Subcutaneous adipose tissue (tissue), 4 donors: ENCODE data around the gene AGER. TPM values are rescaled to one million over a fixed set of nuclear protein-coding genes. Genes with fewer than 3 reads are reported as not detected.

Source experiments
- total RNA-seq, 4 donors: library from RNA; depleted of rRNA; stranded (reverse); fragments of >200 nt; gene quantifications; one replicate each; pipeline ENCODE4 v1.1.0, GENCODE V29; 2016
- TF ChIP-seq, protein P1 (sequence below): fragments of 450-650 bp; IDR thresholded peaks from one replicate; pipeline ENCODE4 v1.5.1; 2016; ENCODE audit warnings: low read depth, mild to moderate bottlenecking, control low read depth, antibody characterized with exemption, moderate library complexity

Gene AGER
- total RNA-seq, result 1 to 10 TPM; 2.4 to 5.5 (median 2.8) TPM

DNA sequence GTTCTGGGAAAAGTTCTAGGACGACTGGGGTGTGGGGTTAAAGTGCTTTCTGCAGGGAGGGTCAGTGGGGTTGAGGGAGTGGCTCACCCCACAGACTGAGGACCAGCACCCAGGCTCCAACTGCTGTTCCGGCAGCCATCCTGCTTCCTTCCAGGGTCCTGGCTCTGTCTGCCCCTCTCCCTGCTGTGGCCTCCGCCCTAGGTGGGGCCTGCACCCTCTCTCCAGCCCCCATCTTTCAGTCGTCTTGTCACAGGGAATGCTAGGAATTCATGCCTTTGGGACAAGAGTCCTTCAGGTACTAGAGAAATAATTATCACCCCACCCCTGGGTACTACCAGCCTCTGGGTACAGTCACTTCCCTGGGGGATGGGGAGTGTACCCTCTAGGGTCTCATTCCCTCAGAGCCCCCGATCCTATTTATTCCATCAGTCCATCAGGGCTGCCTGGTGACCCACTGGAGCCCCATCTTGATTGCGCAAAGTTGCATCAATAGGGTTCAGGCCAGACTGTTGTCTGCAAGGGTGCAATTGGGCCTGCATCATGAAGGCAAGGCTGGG, at the start of gene AGER:
AGER (minus strand) TSS at position 170 of the 557 bp plus-strand sequence; CDS start at position 139, 31 bp downstream.
- TF ChIP-seq, protein P1, sequence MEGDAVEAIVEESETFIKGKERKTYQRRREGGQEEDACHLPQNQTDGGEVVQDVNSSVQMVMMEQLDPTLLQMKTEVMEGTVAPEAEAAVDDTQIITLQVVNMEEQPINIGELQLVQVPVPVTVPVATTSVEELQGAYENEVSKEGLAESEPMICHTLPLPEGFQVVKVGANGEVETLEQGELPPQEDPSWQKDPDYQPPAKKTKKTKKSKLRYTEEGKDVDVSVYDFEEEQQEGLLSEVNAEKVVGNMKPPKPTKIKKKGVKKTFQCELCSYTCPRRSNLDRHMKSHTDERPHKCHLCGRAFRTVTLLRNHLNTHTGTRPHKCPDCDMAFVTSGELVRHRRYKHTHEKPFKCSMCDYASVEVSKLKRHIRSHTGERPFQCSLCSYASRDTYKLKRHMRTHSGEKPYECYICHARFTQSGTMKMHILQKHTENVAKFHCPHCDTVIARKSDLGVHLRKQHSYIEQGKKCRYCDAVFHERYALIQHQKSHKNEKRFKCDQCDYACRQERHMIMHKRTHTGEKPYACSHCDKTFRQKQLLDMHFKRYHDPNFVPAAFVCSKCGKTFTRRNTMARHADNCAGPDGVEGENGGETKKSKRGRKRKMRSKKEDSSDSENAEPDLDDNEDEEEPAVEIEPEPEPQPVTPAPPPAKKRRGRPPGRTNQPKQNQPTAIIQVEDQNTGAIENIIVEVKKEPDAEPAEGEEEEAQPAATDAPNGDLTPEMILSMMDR, result no peak

DNA sequence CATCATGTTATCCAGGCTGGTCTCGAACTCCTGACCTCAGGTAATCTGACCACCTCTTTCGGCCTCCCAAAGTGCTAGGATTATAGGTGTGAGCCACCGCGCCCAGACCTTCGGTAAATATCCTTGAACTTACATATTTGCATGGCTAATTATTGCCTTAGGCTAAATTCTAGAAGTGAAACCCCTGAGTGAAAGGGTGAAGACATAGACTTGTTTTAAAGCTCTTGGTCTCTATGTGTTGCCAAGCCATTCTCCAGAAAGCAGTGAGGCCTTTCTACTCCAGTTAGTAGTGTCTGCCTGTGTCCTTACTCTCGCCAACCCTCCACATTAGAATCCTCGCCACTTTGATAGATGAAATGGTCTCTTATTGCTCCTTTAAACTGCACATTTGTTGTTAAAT, 42.4 kb upstream of the AGER start:
- TF ChIP-seq, protein P1, result no peak

DNA sequence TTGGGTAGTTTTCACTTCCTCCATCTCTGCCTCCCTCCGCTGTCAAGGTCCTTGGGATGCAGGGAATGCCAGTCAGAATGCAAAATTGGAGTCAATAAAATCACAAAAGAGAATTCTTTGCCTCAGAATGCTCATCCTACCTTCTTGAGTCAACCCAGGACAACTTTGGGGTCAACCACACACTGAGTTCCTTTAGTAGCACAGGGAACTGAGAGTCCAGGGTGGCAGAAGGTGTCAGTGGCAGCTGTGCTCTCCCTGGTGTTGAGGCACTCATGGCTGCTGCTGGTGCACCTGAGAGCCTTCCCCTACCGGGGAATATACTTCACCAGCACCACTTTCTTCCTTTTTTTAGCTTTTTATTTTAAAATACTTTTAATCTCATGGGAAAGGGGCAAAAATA, 40.6 kb upstream of the AGER start:
- TF ChIP-seq, protein P1, result no peak

DNA sequence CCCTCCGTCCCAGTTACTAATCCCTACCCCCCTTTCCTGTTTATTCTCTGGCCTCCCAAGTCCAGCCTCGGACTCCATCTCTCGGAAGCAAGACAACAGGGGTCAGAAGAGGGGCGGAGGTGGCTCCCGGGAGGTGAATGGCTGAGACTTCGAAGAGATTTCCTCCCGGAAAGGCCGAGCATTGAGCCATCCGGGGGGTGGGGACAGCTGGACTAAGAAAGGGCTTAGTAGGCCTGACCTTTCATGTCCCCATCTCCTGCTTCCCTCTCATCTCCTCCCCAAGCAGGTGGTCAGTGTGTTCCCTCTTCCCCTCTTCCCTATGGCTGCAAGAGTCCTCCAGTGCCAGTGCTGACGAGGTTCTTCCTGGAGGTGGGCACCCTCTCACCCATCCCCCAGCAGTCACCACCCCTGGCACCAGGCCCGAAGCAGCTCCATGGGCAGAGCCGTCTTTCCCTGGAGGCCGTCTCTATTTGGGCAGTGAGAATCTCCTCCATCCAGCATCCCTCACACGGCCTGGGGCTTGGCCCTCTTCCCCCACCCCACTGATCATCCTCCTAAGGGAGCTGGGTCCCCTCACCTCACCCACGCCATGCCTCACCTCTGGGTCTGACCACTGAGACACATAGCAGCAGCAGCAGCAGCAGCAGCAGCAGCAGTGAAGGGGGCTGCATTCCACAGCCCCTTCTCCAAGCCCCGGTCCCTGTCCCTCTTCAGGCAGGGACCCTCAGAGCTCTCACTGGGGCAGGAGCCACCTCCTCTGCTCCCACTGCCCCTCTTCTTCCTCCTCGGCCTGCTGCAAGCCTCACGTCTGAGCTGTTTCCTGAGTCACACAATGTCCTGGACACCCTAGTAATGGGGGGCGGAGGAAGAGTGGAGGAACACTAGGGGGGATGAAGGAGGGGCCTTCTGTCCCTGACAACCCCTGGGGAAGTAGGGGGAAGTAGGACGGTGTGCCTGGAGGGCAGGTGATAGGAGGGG, 39.5 kb upstream of the AGER start, which contains the start of gene NOTCH4:
NOTCH4 (minus strand) TSS at position 810 of the 978 bp plus-strand sequence; CDS start at position 671, 139 bp downstream.
- TF ChIP-seq, protein P1, result no peak

DNA sequence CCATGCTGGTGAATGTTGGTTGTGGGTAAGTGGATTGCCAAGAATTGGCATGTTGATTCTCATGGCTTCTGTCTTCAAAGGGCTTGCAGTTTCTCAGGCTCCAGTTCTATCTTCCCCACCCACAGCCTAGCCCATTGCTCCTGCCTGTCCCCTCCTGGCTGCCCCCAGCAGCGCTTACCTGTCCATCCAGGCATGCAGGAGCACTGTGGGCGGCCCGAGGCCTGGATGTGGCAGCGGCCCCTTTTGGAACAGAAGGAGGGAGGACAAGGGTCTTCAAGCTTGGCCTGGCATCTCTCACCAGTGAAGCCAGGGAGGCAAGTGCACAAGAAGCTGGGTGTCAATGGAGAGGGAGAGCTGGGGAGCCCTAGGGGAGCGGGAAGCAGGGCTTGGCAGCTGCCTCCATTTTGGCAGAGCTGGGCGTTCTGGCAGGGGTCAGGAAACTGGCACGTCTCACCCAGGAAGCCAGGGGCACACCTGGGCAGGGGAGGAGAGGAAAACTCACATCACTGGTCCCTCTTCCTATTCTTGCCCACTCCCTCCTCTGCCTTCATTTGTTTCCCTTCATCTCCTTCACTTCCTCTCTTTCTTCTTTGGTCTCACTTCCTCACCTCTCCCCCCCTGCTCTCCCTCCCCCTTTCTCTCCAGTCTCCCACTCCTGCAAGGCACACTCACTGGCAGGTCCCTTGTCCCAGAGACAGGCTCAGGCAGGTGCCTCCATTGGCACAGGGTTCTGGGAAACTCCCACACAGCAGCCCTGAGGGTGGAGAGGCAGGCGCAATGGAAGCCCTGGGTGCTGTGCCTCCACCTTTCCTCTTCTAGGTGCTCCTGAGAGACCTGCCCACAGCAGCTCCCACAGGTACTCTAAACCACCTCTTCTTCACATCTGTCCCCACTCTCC, 38.5 kb upstream of the AGER start:
- TF ChIP-seq, protein P1, result no peak

DNA sequence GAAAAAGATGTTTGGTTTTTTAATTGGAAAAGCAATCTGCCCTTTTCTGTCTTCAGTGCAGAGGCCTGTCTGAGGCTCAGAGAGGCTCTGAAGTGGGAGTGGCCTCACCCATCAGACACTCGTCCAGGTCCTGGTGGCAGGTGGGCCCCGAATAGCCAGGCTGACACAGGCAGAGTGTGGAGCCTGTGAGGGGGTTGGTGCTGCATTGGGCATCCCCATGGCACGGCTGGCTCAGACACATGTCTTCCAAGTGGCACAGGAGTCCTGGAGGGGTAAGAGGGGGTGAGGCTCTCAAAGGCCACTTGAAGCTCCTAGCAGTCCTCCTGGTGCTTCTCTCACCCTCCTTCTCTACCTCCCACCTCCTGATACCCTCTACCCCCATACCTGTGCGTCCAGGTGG, 36.0 kb upstream of the AGER start:
- TF ChIP-seq, protein P1, result no peak
